ENCODE data around the gene TMEM9. TPM values are rescaled to one million over a fixed set of nuclear protein-coding genes. Genes with fewer than 3 reads are reported as not detected.

TMEM9 gene
- total RNA-seq, 1 donor from 2014 or later = 109 TPM

- no peaks in the 10 kb centered on the region for H3K27me3 ChIP-seq
- Mint-ChIP-seq H3K36me3 (no peaks in the 10 kb centered on the region), H3K9me3 (no peaks in the 10 kb centered on the region), H3K4me3 (no peak overlapping the region), H3K27ac (peak overlapping the region; percentile 3), H3K27me3 (ENCODE audit: insufficient read depth, low read depth) (peaks cover 4% of the 10 kb centered on the region), H3K4me1 (peaks cover 73% of the 10 kb centered on the region)
- no peak for TF ChIP-seq EZH2phosphoT487 (IDR thresholded peaks at IDR 0.05)
- TF ChIP-seq CTCF (IDR thresholded peaks at IDR 0.05) = no peak
- no peak for TF ChIP-seq EZH2 (IDR thresholded peaks at IDR 0.05)
- H4K20me1 ChIP-seq (ENCODE audit: low read depth) = no peaks in the 10 kb centered on the region
- H3F3A ChIP-seq (ENCODE audit: low read depth) = peaks cover 12% of the 10 kb centered on the region
- H2AFZ ChIP-seq (replicated peaks) = peak overlapping the region; percentile 48
- DNase-seq (ENCODE audit: low spot score) = no peak
- H3K79me2 ChIP-seq (ENCODE audit: low read depth) = no peaks in the 10 kb centered on the region
- H3K27ac ChIP-seq = no peak overlapping the region
- H3K4me3 ChIP-seq = no peak overlapping the region
- H3K9me3 ChIP-seq (ENCODE audit: low read depth) = no peaks in the 10 kb centered on the region
- H3K4me1 ChIP-seq = peaks cover 15% of the 10 kb centered on the region
- H3K36me3 ChIP-seq = no peaks in the 10 kb centered on the region
- H3K4me2 ChIP-seq = peak overlapping the region; percentile 59
- H3K9ac ChIP-seq = no peak overlapping the region
Observed at GRCh38 chr1:201088901-201089525, 65.3 kb downstream of the TMEM9 start.

- Histone ChIP-seq H4K20me1 (ENCODE audit: low read depth) (no peaks in the 10 kb centered on the region), H3K9ac (no peak overlapping the region), H2AFZ (replicated peaks) (no peak overlapping the region), H3K4me3 (no peak overlapping the region), H3K4me2 (no peak overlapping the region), H3K79me2 (ENCODE audit: low read depth) (no peaks in the 10 kb centered on the region), H3K36me3 (no peaks in the 10 kb centered on the region), H3K4me1 (peaks cover 15% of the 10 kb centered on the region), H3K27ac (no peak overlapping the region), H3K27me3 (no peaks in the 10 kb centered on the region), H3K9me3 (ENCODE audit: low read depth) (no peaks in the 10 kb centered on the region), H3F3A (ENCODE audit: low read depth) (peaks cover 12% of the 10 kb centered on the region)
- DNase-seq (ENCODE audit: low spot score) = no peak
- TF ChIP-seq EZH2phosphoT487 (IDR thresholded peaks at IDR 0.05) (no peak), EZH2 (IDR thresholded peaks at IDR 0.05) (no peak), CTCF (IDR thresholded peaks at IDR 0.05) (no peak)
- no peak overlapping the region for H3K27ac Mint-ChIP-seq
- peaks cover 73% of the 10 kb centered on the region for H3K4me1 Mint-ChIP-seq
- no peak overlapping the region for H3K4me3 Mint-ChIP-seq
- H3K36me3 Mint-ChIP-seq = no peaks in the 10 kb centered on the region
- peaks cover 4% of the 10 kb centered on the region for H3K27me3 Mint-ChIP-seq (ENCODE audit: insufficient read depth, low read depth)
- no peaks in the 10 kb centered on the region for H3K9me3 Mint-ChIP-seq
Observed at GRCh38 chr1:201088395-201088794, 65.9 kb downstream of the TMEM9 start.

GRCh38 chr1:201085902-201086735 is 68.2 kb downstream of the TMEM9 start:
- Histone ChIP-seq H3K36me3 (no peaks in the 10 kb centered on the region), H2AFZ (replicated peaks) (no peak overlapping the region), H3K4me3 (no peak overlapping the region), H3K9ac (no peak overlapping the region), H3K27ac (no peak overlapping the region), H3K79me2 (ENCODE audit: low read depth) (no peaks in the 10 kb centered on the region), H3K4me1 (peaks cover 15% of the 10 kb centered on the region), H4K20me1 (ENCODE audit: low read depth) (no peaks in the 10 kb centered on the region), H3K9me3 (ENCODE audit: low read depth) (no peaks in the 10 kb centered on the region), H3F3A (ENCODE audit: low read depth) (peaks cover 12% of the 10 kb centered on the region), H3K27me3 (no peaks in the 10 kb centered on the region), H3K4me2 (no peak overlapping the region)
- H3K9me3 Mint-ChIP-seq = no peaks in the 10 kb centered on the region
- DNase-seq (ENCODE audit: low spot score) = peak; percentile 80
- H3K4me3 Mint-ChIP-seq = peak overlapping the region; percentile 51
- H3K4me1 Mint-ChIP-seq = peaks cover 62% of the 10 kb centered on the region
- H3K36me3 Mint-ChIP-seq = no peaks in the 10 kb centered on the region
- TF ChIP-seq CTCF (IDR thresholded peaks at IDR 0.05) = peak; percentile 78
- TF ChIP-seq EZH2phosphoT487 (IDR thresholded peaks at IDR 0.05) = no peak
- no peak for TF ChIP-seq EZH2 (IDR thresholded peaks at IDR 0.05)
- peaks cover 4% of the 10 kb centered on the region for H3K27me3 Mint-ChIP-seq (ENCODE audit: insufficient read depth, low read depth)
- H3K27ac Mint-ChIP-seq = peak overlapping the region; percentile 94

Other genes starting within 250 kb of the TMEM9 start
- gene KIF21B, start 130.8 kb downstream of the TMEM9 start, total RNA-seq (ENCODE audit: low replicate concordance) = 6.4 and 15.6 TPM in 2 replicates
- 0.11 and 0.12 TPM in 2 replicates for gene CACNA1S, start 42.0 kb downstream of the TMEM9 start, total RNA-seq (ENCODE audit: low replicate concordance)
- gene ASCL5, start 27.3 kb downstream of the TMEM9 start, total RNA-seq (ENCODE audit: low replicate concordance) = not detected in 2 replicates
- 0.15 TPM in 1 of 2 replicates, not detected in the other for gene IGFN1, start 36.4 kb upstream of the TMEM9 start, total RNA-seq (ENCODE audit: low replicate concordance)
- 0.02 TPM in 1 of 2 replicates, not detected in the other for gene PKP1, start 129.0 kb upstream of the TMEM9 start, total RNA-seq (ENCODE audit: low replicate concordance)
- 3.1 and 13.2 TPM in 2 replicates for gene TNNT2, start 223.2 kb upstream of the TMEM9 start, total RNA-seq (ENCODE audit: low replicate concordance)
- gene LAD1, start 244.8 kb upstream of the TMEM9 start, total RNA-seq (ENCODE audit: low replicate concordance) = 0.34 TPM in 1 of 2 replicates, not detected in the other

All from neural progenitor cell (in vitro differentiated cells).